Neural cell (in vitro differentiated cells): Measurements from ENCODE around the gene TFF2.

Experiments
- POLR2AphosphoS5 ChIP-seq: IDR thresholded peaks from 2 replicates; pipeline ENCODE4 v1.6.1; 2012
- RAD21 ChIP-seq: fragments of 450-650 bp; conservative IDR thresholded peaks from 2 replicates; pipeline ENCODE4 v1.6.1; 2014; ENCODE audit warnings: antibody characterized with exemption, mild to moderate bottlenecking, moderate library complexity
- TF ChIP-seq, protein P1 (sequence below): fragments of 450-650 bp; IDR thresholded peaks from 2 replicates; pipeline ENCODE4 v1.5.1; 2014; ENCODE audit warnings: antibody characterized with exemption, mild to moderate bottlenecking, moderate library complexity; ENCODE audit not compliant: poor library complexity, severe bottlenecking
- TF ChIP-seq, protein P2 (sequence below): IDR thresholded peaks from 2 replicates; pipeline ENCODE4 v1.6.1; 2012; ENCODE audit warnings: borderline replicate concordance

DNA sequence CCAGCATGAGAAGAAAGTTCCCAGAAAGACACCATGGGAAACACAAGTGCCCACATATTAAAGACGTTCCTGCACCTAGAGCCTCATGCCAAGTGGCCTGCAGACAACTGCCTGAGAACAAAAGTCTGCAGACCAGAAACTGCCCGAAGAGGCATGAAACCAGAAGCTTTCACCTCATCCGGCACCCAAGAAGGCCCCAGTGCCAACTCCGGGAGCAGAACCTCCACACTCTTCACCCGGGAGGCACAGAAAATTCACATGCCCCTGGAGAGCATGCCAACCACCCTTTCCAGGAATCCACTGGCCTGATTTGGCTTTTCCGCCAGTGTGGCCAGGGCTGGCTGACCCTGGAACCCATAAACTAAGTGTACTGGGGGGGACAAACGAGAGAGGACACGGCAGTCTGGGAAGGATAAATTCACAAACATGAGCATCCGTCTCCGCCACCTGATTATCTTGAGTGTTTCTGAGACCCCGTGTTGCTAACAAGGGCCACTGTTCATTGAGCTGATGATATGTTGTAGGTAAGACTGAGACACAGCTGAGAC lies 6.8 kb downstream of the TFF2 start:
- TF ChIP-seq, protein P1, sequence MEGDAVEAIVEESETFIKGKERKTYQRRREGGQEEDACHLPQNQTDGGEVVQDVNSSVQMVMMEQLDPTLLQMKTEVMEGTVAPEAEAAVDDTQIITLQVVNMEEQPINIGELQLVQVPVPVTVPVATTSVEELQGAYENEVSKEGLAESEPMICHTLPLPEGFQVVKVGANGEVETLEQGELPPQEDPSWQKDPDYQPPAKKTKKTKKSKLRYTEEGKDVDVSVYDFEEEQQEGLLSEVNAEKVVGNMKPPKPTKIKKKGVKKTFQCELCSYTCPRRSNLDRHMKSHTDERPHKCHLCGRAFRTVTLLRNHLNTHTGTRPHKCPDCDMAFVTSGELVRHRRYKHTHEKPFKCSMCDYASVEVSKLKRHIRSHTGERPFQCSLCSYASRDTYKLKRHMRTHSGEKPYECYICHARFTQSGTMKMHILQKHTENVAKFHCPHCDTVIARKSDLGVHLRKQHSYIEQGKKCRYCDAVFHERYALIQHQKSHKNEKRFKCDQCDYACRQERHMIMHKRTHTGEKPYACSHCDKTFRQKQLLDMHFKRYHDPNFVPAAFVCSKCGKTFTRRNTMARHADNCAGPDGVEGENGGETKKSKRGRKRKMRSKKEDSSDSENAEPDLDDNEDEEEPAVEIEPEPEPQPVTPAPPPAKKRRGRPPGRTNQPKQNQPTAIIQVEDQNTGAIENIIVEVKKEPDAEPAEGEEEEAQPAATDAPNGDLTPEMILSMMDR = no peak
- TF ChIP-seq, protein P2, sequence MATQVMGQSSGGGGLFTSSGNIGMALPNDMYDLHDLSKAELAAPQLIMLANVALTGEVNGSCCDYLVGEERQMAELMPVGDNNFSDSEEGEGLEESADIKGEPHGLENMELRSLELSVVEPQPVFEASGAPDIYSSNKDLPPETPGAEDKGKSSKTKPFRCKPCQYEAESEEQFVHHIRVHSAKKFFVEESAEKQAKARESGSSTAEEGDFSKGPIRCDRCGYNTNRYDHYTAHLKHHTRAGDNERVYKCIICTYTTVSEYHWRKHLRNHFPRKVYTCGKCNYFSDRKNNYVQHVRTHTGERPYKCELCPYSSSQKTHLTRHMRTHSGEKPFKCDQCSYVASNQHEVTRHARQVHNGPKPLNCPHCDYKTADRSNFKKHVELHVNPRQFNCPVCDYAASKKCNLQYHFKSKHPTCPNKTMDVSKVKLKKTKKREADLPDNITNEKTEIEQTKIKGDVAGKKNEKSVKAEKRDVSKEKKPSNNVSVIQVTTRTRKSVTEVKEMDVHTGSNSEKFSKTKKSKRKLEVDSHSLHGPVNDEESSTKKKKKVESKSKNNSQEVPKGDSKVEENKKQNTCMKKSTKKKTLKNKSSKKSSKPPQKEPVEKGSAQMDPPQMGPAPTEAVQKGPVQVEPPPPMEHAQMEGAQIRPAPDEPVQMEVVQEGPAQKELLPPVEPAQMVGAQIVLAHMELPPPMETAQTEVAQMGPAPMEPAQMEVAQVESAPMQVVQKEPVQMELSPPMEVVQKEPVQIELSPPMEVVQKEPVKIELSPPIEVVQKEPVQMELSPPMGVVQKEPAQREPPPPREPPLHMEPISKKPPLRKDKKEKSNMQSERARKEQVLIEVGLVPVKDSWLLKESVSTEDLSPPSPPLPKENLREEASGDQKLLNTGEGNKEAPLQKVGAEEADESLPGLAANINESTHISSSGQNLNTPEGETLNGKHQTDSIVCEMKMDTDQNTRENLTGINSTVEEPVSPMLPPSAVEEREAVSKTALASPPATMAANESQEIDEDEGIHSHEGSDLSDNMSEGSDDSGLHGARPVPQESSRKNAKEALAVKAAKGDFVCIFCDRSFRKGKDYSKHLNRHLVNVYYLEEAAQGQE = no peak
- TF ChIP-seq POLR2AphosphoS5 (no peak), RAD21 (no peak)
